ENCODE measurements around the gene RARB.

Gene RARB

DNA sequence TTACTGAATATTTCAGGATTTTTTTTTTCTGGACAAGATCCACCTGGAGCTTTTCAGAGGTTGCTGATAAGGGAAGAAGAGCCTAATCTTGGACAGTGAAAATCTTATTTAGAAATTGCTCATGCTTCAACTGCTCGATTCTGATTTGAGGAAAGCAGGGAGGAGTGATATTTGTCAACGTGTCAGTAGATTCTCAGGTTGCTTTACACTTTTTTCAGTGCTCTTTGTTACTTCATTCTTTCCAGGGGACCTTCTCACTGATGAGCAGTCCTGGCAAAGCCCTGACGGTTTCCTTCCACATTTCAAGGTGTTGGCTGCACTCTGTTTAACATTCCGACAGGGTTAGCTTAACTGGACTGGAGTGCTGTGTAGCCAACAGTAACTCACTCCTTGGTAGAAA lies 24.1 kb upstream of the RARB start:
- Histone ChIP-seq H3K9me3 (ENCODE audit: low read length) (no peaks in the 10 kb centered on the region), H3K4me1 (ENCODE audit: insufficient read depth, low read length, severe bottlenecking) (no peaks in the 10 kb centered on the region), H3K79me2 (ENCODE audit: insufficient read depth, low read length) (no peaks in the 10 kb centered on the region), H3K9ac (ENCODE audit: low read length) (no peak overlapping the region), H3K4me3 (ENCODE audit: low read depth, low read length, poor library complexity, severe bottlenecking) (no peak overlapping the region), H3K27ac (ENCODE audit: low read depth, low read length, poor library complexity, severe bottlenecking) (no peak overlapping the region), H3K36me3 (ENCODE audit: insufficient read depth, low read length) (no peaks in the 10 kb centered on the region), H3F3A (ENCODE audit: insufficient read depth, low read length) (no peaks in the 10 kb centered on the region), H2AFZ (ENCODE audit: low read length) (no peak overlapping the region), H4K20me1 (ENCODE audit: insufficient read depth, low read length) (no peaks in the 10 kb centered on the region), H3K27me3 (ENCODE audit: insufficient read depth, low read length) (no peaks in the 10 kb centered on the region), H3K4me2 (ENCODE audit: low read length) (no peak overlapping the region), H3K9me2 (ENCODE audit: low read depth, low read length) (no peaks in the 10 kb centered on the region)
- TF ChIP-seq EZH2 (IDR thresholded peaks at IDR 0.05; ENCODE audit: borderline replicate concordance, low read length): no peak
- TF ChIP-seq CTCF (IDR thresholded peaks at IDR 0.05; ENCODE audit: low read length): no peak

- no peaks in the 10 kb centered on the region for H4K20me1 ChIP-seq (ENCODE audit: insufficient read depth, low read length)
- TF ChIP-seq CTCF (IDR thresholded peaks at IDR 0.05; ENCODE audit: low read length): no peak
- no peak for TF ChIP-seq EZH2 (IDR thresholded peaks at IDR 0.05; ENCODE audit: borderline replicate concordance, low read length)
- no peaks in the 10 kb centered on the region for H3K9me2 ChIP-seq (ENCODE audit: low read depth, low read length)
- no peaks in the 10 kb centered on the region for H3F3A ChIP-seq (ENCODE audit: insufficient read depth, low read length)
- no peaks in the 10 kb centered on the region for H3K36me3 ChIP-seq (ENCODE audit: insufficient read depth, low read length)
- no peaks in the 10 kb centered on the region for H3K79me2 ChIP-seq (ENCODE audit: insufficient read depth, low read length)
- H3K4me3 ChIP-seq (ENCODE audit: low read depth, low read length, poor library complexity, severe bottlenecking): no peak overlapping the region
- no peak overlapping the region for H3K27ac ChIP-seq (ENCODE audit: low read depth, low read length, poor library complexity, severe bottlenecking)
- H3K9ac ChIP-seq (ENCODE audit: low read length): no peak overlapping the region
- no peak overlapping the region for H3K4me2 ChIP-seq (ENCODE audit: low read length)
- H3K9me3 ChIP-seq (ENCODE audit: low read length): no peaks in the 10 kb centered on the region
- H3K27me3 ChIP-seq (ENCODE audit: insufficient read depth, low read length): no peaks in the 10 kb centered on the region
- H3K4me1 ChIP-seq (ENCODE audit: insufficient read depth, low read length, severe bottlenecking): no peaks in the 10 kb centered on the region
- H2AFZ ChIP-seq (ENCODE audit: low read length): no peak overlapping the region
These were observed 23.5 kb upstream of the RARB start for GRCh38 chr3:25404569-25404968.

DNA sequence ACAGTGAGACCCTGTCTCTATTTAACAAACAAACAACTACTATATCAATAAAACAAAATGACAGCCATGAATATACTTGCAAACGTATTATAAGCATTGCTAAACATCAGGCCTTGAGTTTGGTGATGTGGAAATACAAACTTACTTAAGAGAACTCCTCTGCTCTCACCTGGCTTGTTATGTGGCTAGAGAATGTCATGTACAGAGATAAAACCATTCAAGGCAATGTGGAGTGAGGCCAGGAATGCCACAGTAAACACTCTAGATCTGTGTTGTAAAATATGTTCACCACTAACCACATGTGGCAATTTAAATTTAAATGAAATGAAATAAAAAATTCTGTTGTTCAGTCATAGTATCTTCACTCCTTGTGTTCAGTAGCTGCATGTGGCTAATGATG lies 22.7 kb upstream of the RARB start:
- Histone ChIP-seq H3K4me3 (ENCODE audit: low read depth, low read length, poor library complexity, severe bottlenecking) (no peak overlapping the region), H3K4me2 (ENCODE audit: low read length) (no peak overlapping the region), H3K27ac (ENCODE audit: low read depth, low read length, poor library complexity, severe bottlenecking) (no peak overlapping the region), H3K9ac (ENCODE audit: low read length) (no peak overlapping the region), H3K79me2 (ENCODE audit: insufficient read depth, low read length) (no peaks in the 10 kb centered on the region), H3F3A (ENCODE audit: insufficient read depth, low read length) (no peaks in the 10 kb centered on the region), H4K20me1 (ENCODE audit: insufficient read depth, low read length) (no peaks in the 10 kb centered on the region), H3K27me3 (ENCODE audit: insufficient read depth, low read length) (no peaks in the 10 kb centered on the region), H3K9me3 (ENCODE audit: low read length) (no peaks in the 10 kb centered on the region), H2AFZ (ENCODE audit: low read length) (no peak overlapping the region), H3K9me2 (ENCODE audit: low read depth, low read length) (no peaks in the 10 kb centered on the region), H3K4me1 (ENCODE audit: insufficient read depth, low read length, severe bottlenecking) (no peaks in the 10 kb centered on the region), H3K36me3 (ENCODE audit: insufficient read depth, low read length) (no peaks in the 10 kb centered on the region)
- TF ChIP-seq EZH2 (IDR thresholded peaks at IDR 0.05; ENCODE audit: borderline replicate concordance, low read length) (no peak), CTCF (IDR thresholded peaks at IDR 0.05; ENCODE audit: low read length) (no peak)
